HL-60 (cell line): ENCODE measurements around the gene HMCN2.
"Not testable (repeated sequence)": the region's sequence is repeated elsewhere in the genome, so short reads cannot be mapped to it uniquely, and the experiment has no call there.

Experiments
- CTCF ChIP-seq: IDR thresholded peaks from one replicate; pipeline ENCODE4 v1.5.1; 2011; ENCODE audit warnings: low read length, control low read depth, inconsistent platforms; ENCODE audit not compliant: insufficient read depth
- GABPA ChIP-seq: IDR thresholded peaks from 2 replicates; pipeline ENCODE4 v1.6.1; 2012; ENCODE audit warnings: low read depth
- POLR2AphosphoS5 ChIP-seq: IDR thresholded peaks from 2 replicates; pipeline ENCODE4 v1.6.1; 2012; ENCODE audit warnings: low read depth
- SPI1 ChIP-seq: IDR thresholded peaks from 2 replicates; pipeline ENCODE4 v1.6.1; 2012; ENCODE audit warnings: low read depth, mild to moderate bottlenecking, borderline replicate concordance
- TF ChIP-seq, protein P1 (sequence below): IDR thresholded peaks from 2 replicates; pipeline ENCODE4 v1.6.1; 2012; ENCODE audit warnings: low read depth; ENCODE audit not compliant: insufficient replicate concordance

DNA sequence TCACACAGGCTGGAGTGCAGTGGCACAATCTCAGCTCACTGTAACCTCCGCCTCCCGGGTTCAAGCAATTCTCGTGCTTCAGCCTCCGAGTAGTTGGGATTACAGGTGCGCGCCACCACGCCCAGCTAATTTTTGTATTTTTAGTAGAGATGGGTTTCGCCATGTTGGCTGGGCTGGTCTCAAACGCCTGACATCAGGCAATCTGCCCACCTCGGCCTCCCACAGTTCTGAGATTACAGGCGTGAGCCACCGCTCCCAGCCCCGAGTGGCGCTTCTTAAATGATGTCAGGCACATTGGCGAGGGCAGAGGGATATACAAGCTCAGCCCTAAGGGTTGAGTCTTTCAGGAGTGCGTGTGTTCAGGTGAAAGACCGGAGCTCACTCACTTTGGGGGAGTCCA, 75.0 kb downstream of the HMCN2 start:
- not testable (repeated sequence) for TF ChIP-seq CTCF, POLR2AphosphoS5, SPI1, GABPA
- TF ChIP-seq, protein P1, sequence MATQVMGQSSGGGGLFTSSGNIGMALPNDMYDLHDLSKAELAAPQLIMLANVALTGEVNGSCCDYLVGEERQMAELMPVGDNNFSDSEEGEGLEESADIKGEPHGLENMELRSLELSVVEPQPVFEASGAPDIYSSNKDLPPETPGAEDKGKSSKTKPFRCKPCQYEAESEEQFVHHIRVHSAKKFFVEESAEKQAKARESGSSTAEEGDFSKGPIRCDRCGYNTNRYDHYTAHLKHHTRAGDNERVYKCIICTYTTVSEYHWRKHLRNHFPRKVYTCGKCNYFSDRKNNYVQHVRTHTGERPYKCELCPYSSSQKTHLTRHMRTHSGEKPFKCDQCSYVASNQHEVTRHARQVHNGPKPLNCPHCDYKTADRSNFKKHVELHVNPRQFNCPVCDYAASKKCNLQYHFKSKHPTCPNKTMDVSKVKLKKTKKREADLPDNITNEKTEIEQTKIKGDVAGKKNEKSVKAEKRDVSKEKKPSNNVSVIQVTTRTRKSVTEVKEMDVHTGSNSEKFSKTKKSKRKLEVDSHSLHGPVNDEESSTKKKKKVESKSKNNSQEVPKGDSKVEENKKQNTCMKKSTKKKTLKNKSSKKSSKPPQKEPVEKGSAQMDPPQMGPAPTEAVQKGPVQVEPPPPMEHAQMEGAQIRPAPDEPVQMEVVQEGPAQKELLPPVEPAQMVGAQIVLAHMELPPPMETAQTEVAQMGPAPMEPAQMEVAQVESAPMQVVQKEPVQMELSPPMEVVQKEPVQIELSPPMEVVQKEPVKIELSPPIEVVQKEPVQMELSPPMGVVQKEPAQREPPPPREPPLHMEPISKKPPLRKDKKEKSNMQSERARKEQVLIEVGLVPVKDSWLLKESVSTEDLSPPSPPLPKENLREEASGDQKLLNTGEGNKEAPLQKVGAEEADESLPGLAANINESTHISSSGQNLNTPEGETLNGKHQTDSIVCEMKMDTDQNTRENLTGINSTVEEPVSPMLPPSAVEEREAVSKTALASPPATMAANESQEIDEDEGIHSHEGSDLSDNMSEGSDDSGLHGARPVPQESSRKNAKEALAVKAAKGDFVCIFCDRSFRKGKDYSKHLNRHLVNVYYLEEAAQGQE: not testable (repeated sequence)
